Adipose tissue (tissue), 3 donors: ENCODE measurements around the gene LYAR. TPM values are rescaled to one million over a fixed set of nuclear protein-coding genes. Genes with fewer than 3 reads are reported as not detected.

Experiments
- H3K27ac ChIP-seq: one replicate; pipeline ENCODE4 v1.5.1; 2013; ENCODE audit warnings: low read depth, low read length
- WGBS, 3 donors: extraction: QIAGEN DNeasy Blood & Tissue Kit; methylation state at CpG; one replicate each; pipeline ENCODE4 v1.1.7; 2013; 5-methylcytosine and 5-hydroxymethylcytosine counted together
- polyA plus RNA-seq, 3 donors: library from polyadenylated mRNA; stranded (reverse); fragments of 200-250 nt; gene quantifications; one replicate each; pipeline ENCODE4 v1.2.3, GENCODE V29; 2013
- donor health status: healthy with polysubstance abuse.
- donor health status: Bipolar disorder and iron deficiency.
- donor health status: healthy.

The LYAR gene
- polyA plus RNA-seq, 3 donors: 3.8 to 18.4 (median 16.1) TPM

- 94 to 98% (median 97%) methylated on average over 15 of the region's 15 CpGs for WGBS, 3 donors
- no peak overlapping the region for H3K27ac ChIP-seq
Measured at GRCh38 chr4:4320528-4320927, 30.6 kb upstream of the LYAR start.

GRCh38 chr4:4317496-4318232, 27.7 kb upstream of the LYAR start:
- no peak overlapping the region for H3K27ac ChIP-seq
- WGBS, 3 donors: 91 to 93% (median 92%) methylated on average over 22 to 23 of the region's 23 CpGs

GRCh38 chr4:4316150-4316495, 26.2 kb upstream of the LYAR start:
- 89 to 95% (median 93%) methylated on average over 13 of the region's 13 CpGs for WGBS, 3 donors
- H3K27ac ChIP-seq: no peak overlapping the region

GRCh38 chr4:4315461-4316149, 25.7 kb upstream of the LYAR start:
- WGBS, 3 donors: 84 to 89% (median 84%) methylated on average over 12 of the region's 12 CpGs
- no peak overlapping the region for H3K27ac ChIP-seq

GRCh38 chr4:4311193-4311592, 21.2 kb upstream of the LYAR start:
- H3K27ac ChIP-seq: no peak overlapping the region
- 83 to 92% (median 91%) methylated on average over 4 of the region's 4 CpGs for WGBS, 3 donors

GRCh38 chr4:4308800-4309441, 19.0 kb upstream of the LYAR start:
- WGBS, 3 donors: 94 to 96% (median 95%) methylated on average over 9 of the region's 9 CpGs
- H3K27ac ChIP-seq: no peak overlapping the region

GRCh38 chr4:4306920-4307319, 17.0 kb upstream of the LYAR start:
- 94 to 97% (median 95%) methylated on average over 11 of the region's 11 CpGs for WGBS, 3 donors

GRCh38 chr4:4302416-4302815, 12.5 kb upstream of the LYAR start:
- 66 to 73% (median 71%) methylated on average over 6 of the region's 6 CpGs for WGBS, 3 donors
- no peak overlapping the region for H3K27ac ChIP-seq

More at GRCh38 chr4:4306920-4307319, 17.0 kb upstream of the LYAR start:
- H3K27ac ChIP-seq: no peak overlapping the region

GRCh38 chr4:4302001-4302400, 12.0 kb upstream of the LYAR start:
- H3K27ac ChIP-seq: no peak overlapping the region
- 91 to 95% (median 95%) methylated on average over 5 of the region's 5 CpGs for WGBS, 3 donors

GRCh38 chr4:4299006-4299405, 9.1 kb upstream of the LYAR start:
- 88 to 95% (median 89%) methylated on average over 3 of the region's 3 CpGs for WGBS, 3 donors

GRCh38 chr4:4296283-4296846, 6.4 kb upstream of the LYAR start:
- WGBS, 3 donors: 95 to 99% (median 96%) methylated on average over 5 of the region's 5 CpGs
- H3K27ac ChIP-seq: no peak overlapping the region

More at GRCh38 chr4:4299006-4299405, 9.1 kb upstream of the LYAR start:
- no peak overlapping the region for H3K27ac ChIP-seq

GRCh38 chr4:4293279-4293678, 3.3 kb upstream of the LYAR start:
- WGBS, 3 donors: 96% methylated on average over 3 of the region's 3 CpGs
- H3K27ac ChIP-seq: no peak overlapping the region

GRCh38 chr4:4289597-4289940, 385 bp downstream of the LYAR start:
- no peak overlapping the region for H3K27ac ChIP-seq
- 0% methylated on average over 10 of the region's 10 CpGs for WGBS, 3 donors

GRCh38 chr4:4289055-4289454, 899 bp downstream of the LYAR start:
- H3K27ac ChIP-seq: no peak overlapping the region
- 21 to 38% (median 30%) methylated on average over 3 of the region's 3 CpGs for WGBS, 3 donors

- no peak overlapping the region for H3K27ac ChIP-seq
Measured at GRCh38 chr4:4288098-4288497, 1.9 kb downstream of the LYAR start.

GRCh38 chr4:4284827-4285618, 4.9 kb downstream of the LYAR start:
- 76 to 77% (median 77%) methylated on average over 11 of the region's 11 CpGs for WGBS, 3 donors

GRCh38 chr4:4281787-4282186, 8.2 kb downstream of the LYAR start:
- no peak overlapping the region for H3K27ac ChIP-seq
- WGBS, 3 donors: 79 to 96% (median 86%) methylated on average over 6 of the region's 6 CpGs

More at GRCh38 chr4:4284827-4285618, 4.9 kb downstream of the LYAR start:
- no peak overlapping the region for H3K27ac ChIP-seq

GRCh38 chr4:4277531-4277930, 12.4 kb downstream of the LYAR start:
- WGBS, 3 donors: 74 to 76% (median 75%) methylated on average over 6 of the region's 6 CpGs
- H3K27ac ChIP-seq: no peak overlapping the region

GRCh38 chr4:4274226-4274625, 15.7 kb downstream of the LYAR start:
- WGBS, 3 donors: 91 to 94% (median 94%) methylated on average over 14 of the region's 14 CpGs
- H3K27ac ChIP-seq: no peak overlapping the region
